ENCODE results near the gene SLC18A3. TPM values are rescaled to one million over a fixed set of nuclear protein-coding genes. Genes with fewer than 3 reads are reported as not detected.

The SLC18A3 gene
- total and polyA plus RNA-seq, 12 donors: not detected

GRCh38 chr10:49655099-49655498 lies 45.0 kb downstream of the SLC18A3 start:
- 83 to 85% methylated on average over 18 of the region's 18 CpGs for WGBS, 2 donors
- Histone ChIP-seq H3K9me3 (peaks cover 0 to 21% (median 5%) of the 10 kb centered on the region in 11 donors), H3K27me3 (peaks cover 0 to 53% (median 20%) of the 10 kb centered on the region in 7 donors), H3K4me3 (no peak overlapping the region), H3K4me1 (no peaks in the 10 kb centered on the region), H3K27ac (no peak overlapping the region), H3K36me3 (no peaks in the 10 kb centered on the region)
- ATAC-seq (no peak), DNase-seq (no peak)
- intact Hi-C loops (cut with DNase I): no loop called here
- no peak for TF ChIP-seq CTCF (IDR thresholded peaks at IDR 0.05)

GRCh38 chr10:49656845-49657493 lies 46.9 kb downstream of the SLC18A3 start:
- Histone ChIP-seq H3K27ac (no peak overlapping the region), H3K27me3 (peaks cover 0 to 34% (median 11%) of the 10 kb centered on the region in 7 donors), H3K4me3 (no peak overlapping the region), H3K36me3 (no peaks in the 10 kb centered on the region), H3K9me3 (peaks cover 0 to 27% (median 5%) of the 10 kb centered on the region in 11 donors), H3K4me1 (no peaks in the 10 kb centered on the region)
- ATAC-seq (no peak), DNase-seq (no peak)
- intact Hi-C loops (cut with DNase I): no loop called here
- no peak for TF ChIP-seq CTCF (IDR thresholded peaks at IDR 0.05)
- WGBS, 2 donors: 83 to 86% methylated on average over 9 of the region's 9 CpGs

- WGBS, 2 donors: 74 to 88% methylated on average over 1 of the region's 1 CpG
- H3K4me1 ChIP-seq: no peaks in the 10 kb centered on the region
- no peaks in the 10 kb centered on the region for H3K36me3 ChIP-seq
- peaks cover 0 to 28% (median 6%) of the 10 kb centered on the region in 7 donors for H3K27me3 ChIP-seq
- ATAC-seq: no peak
- no peak for TF ChIP-seq CTCF (IDR thresholded peaks at IDR 0.05)
- no peak overlapping the region for H3K27ac ChIP-seq
- H3K4me3 ChIP-seq: no peak overlapping the region
- DNase-seq: no peak
- intact Hi-C loops (cut with DNase I): no loop called here
- H3K9me3 ChIP-seq: peaks cover 0 to 27% (median 5%) of the 10 kb centered on the region in 11 donors
Observed at GRCh38 chr10:49657606-49658005, 47.5 kb downstream of the SLC18A3 start.

GRCh38 chr10:49661140-49661856 lies 51.2 kb downstream of the SLC18A3 start:
- Histone ChIP-seq H3K9me3 (peaks cover 0 to 27% (median 5%) of the 10 kb centered on the region in 11 donors), H3K27me3 (peaks cover 0 to 8% (median 0%) of the 10 kb centered on the region in 7 donors), H3K4me3 (no peak overlapping the region), H3K36me3 (no peaks in the 10 kb centered on the region), H3K4me1 (no peaks in the 10 kb centered on the region), H3K27ac (no peak overlapping the region)
- no peak for DNase-seq
- no peak for TF ChIP-seq CTCF (IDR thresholded peaks at IDR 0.05)
- ATAC-seq: no peak
- WGBS, 2 donors: 51 to 53% methylated on average over 8 of the region's 8 CpGs
- intact Hi-C loops (cut with DNase I): no loop called here

Other genes starting within 250 kb of the SLC18A3 start
- gene DRGX, start 214.2 kb upstream of the SLC18A3 start, total RNA-seq: not detected
- not detected for gene DRGX, start 214.2 kb upstream of the SLC18A3 start, polyA plus RNA-seq
- gene ERCC6, start 71.2 kb upstream of the SLC18A3 start, total RNA-seq: 10 to 100 TPM; 12.8 to 32.4 (median 22.6) TPM
- gene ERCC6, start 71.2 kb upstream of the SLC18A3 start, polyA plus RNA-seq: 1 to 10 TPM; 1.9 to 4.8 TPM
- gene CHAT, start 3.7 kb downstream of the SLC18A3 start, total RNA-seq: not detected
- gene CHAT, start 3.7 kb downstream of the SLC18A3 start, polyA plus RNA-seq: not detected
- gene C10orf53, start 69.3 kb downstream of the SLC18A3 start, total RNA-seq: not detected
- gene C10orf53, start 69.3 kb downstream of the SLC18A3 start, polyA plus RNA-seq: not detected
- 10 to 100 TPM in 2 of 10 donors, 1 to 10 TPM in 4, under 1 TPM in 4; 0.82 to 11.4 (median 3.9) TPM for gene OGDHL, start 152.0 kb downstream of the SLC18A3 start, total RNA-seq
- 1 to 10 TPM in 1 of 2 donors, under 1 TPM in 1; 0.07 to 1.8 TPM for gene OGDHL, start 152.0 kb downstream of the SLC18A3 start, polyA plus RNA-seq